SU-DHL-6 (cell line): ENCODE data around the gene LTBP2.

Experiments used
- H2AFZ ChIP-seq: fragments of 200-600 bp; sonication (generic); 2 replicates; pipeline ENCODE4 v1.6.1; 2014; ENCODE audit warnings: low read depth, mild to moderate bottlenecking, moderate library complexity, mixed read lengths, antibody characterized with exemption, low read length; ENCODE audit not compliant: severe bottlenecking
- H3F3A ChIP-seq: fragments of 200-600 bp; shearing (Covaris generic); 2 replicates; pipeline ENCODE4 v1.6.0; 2016; ENCODE audit warnings: antibody characterized with exemption, mild to moderate bottlenecking; ENCODE audit not compliant: insufficient read depth
- H3K27ac ChIP-seq: fragments of 200-600 bp; sonication (generic); 2 replicates; pipeline ENCODE4 v1.5.1; 2016; ENCODE audit warnings: low read depth, mild to moderate bottlenecking, low read length, moderate library complexity, mixed read lengths
- H3K27me3 ChIP-seq: fragments of 200-600 bp; sonication (generic), shearing (Covaris generic); 2 replicates; pipeline ENCODE4 v1.6.0; 2014; ENCODE audit warnings: mild to moderate bottlenecking, low read length
- H3K36me3 ChIP-seq: fragments of 200-600 bp; sonication (generic); 2 replicates; pipeline ENCODE4 v1.6.1; 2014; ENCODE audit warnings: mild to moderate bottlenecking, low read length, mixed read lengths
- H3K4me2 ChIP-seq: fragments of 300-600, 200-600 bp; shearing (Covaris generic), sonication (generic); 2 replicates; pipeline ENCODE4 v1.6.0; 2014; ENCODE audit warnings: low read length, low read depth, mild to moderate bottlenecking; ENCODE audit not compliant: poor library complexity, severe bottlenecking
- H3K4me3 ChIP-seq: fragments of 200-600 bp; sonication (generic); 2 replicates; pipeline ENCODE4 v1.5.1; 2014; ENCODE audit warnings: antibody characterized with exemption, low read length, mild to moderate bottlenecking, mixed read lengths; ENCODE audit not compliant: insufficient read depth, poor library complexity, severe bottlenecking
- H3K79me2 ChIP-seq: fragments of 200-600 bp; sonication (generic); 2 replicates; pipeline ENCODE4 v1.6.1; 2014; ENCODE audit warnings: mild to moderate bottlenecking, low read length, moderate library complexity; ENCODE audit not compliant: insufficient read depth
- H3K9ac ChIP-seq: fragments of 200-600 bp; sonication (generic); 2 replicates; pipeline ENCODE4 v1.7.0; 2014; ENCODE audit warnings: mild to moderate bottlenecking, low read length
- H3K9me2 ChIP-seq: fragments of 200-600 bp; sonication (generic); replicated peaks from 2 replicates; pipeline ENCODE4 v1.6.1; 2014; ENCODE audit warnings: low read length; ENCODE audit not compliant: insufficient read depth
- H3K9me3 ChIP-seq: fragments of 200-600 bp; sonication (generic); 2 replicates; pipeline ENCODE4 v1.6.1; 2014; ENCODE audit warnings: low read length, mixed read lengths; ENCODE audit not compliant: insufficient read depth
- H4K20me1 ChIP-seq: fragments of 200-600 bp; sonication (generic); 2 replicates; pipeline ENCODE4 v1.6.1; 2014; ENCODE audit warnings: low read depth, mild to moderate bottlenecking, antibody characterized with exemption, low read length, moderate library complexity, mixed read lengths
- CTCF ChIP-seq: fragments of 200-600 bp; sonication (generic); IDR thresholded peaks from one replicate; pipeline ENCODE4 v1.5.1; 2017; ENCODE audit warnings: antibody characterized with exemption, mild to moderate bottlenecking, low read length, moderate library complexity; ENCODE audit not compliant: insufficient read depth, poor library complexity, severe bottlenecking
- EZH2phosphoT487 ChIP-seq: fragments of 200-600 bp; sonication (generic), shearing (Covaris generic); conservative IDR thresholded peaks from 2 replicates; pipeline ENCODE4 v1.6.1; 2018; ENCODE audit warnings: mild to moderate bottlenecking, antibody characterized with exemption, low read length, moderate library complexity, mixed read lengths

The LTBP2 gene

GRCh38 chr14:74579447-74580274 lies 32.4 kb downstream of the LTBP2 start:
- no peak overlapping the region for H2AFZ ChIP-seq

GRCh38 chr14:74578479-74578878 lies 33.6 kb downstream of the LTBP2 start:
- Histone ChIP-seq H3K36me3 (no peaks in the 10 kb centered on the region), H3K4me2 (no peak overlapping the region), H3K9me2 (no peaks in the 10 kb centered on the region), H3K27ac (no peak overlapping the region), H3F3A (no peaks in the 10 kb centered on the region), H2AFZ (no peak overlapping the region), H3K79me2 (no peaks in the 10 kb centered on the region), H3K27me3 (no peaks in the 10 kb centered on the region), H4K20me1 (no peaks in the 10 kb centered on the region), H3K9ac (no peak overlapping the region), H3K9me3 (no peaks in the 10 kb centered on the region), H3K4me3 (no peak overlapping the region)
- TF ChIP-seq EZH2phosphoT487 (no peak), CTCF (no peak)

More at GRCh38 chr14:74579447-74580274, 32.4 kb downstream of the LTBP2 start:
- Histone ChIP-seq H3K36me3 (no peaks in the 10 kb centered on the region), H3K4me3 (no peak overlapping the region), H3K27ac (no peak overlapping the region), H4K20me1 (no peaks in the 10 kb centered on the region), H3K9me2 (no peaks in the 10 kb centered on the region), H3K4me2 (no peak overlapping the region), H3K79me2 (no peaks in the 10 kb centered on the region), H3F3A (no peaks in the 10 kb centered on the region), H3K9ac (no peak overlapping the region), H3K9me3 (no peaks in the 10 kb centered on the region), H3K27me3 (no peaks in the 10 kb centered on the region)
- TF ChIP-seq CTCF (no peak), EZH2phosphoT487 (no peak)

GRCh38 chr14:74577948-74578275 lies 34.1 kb downstream of the LTBP2 start:
- no peaks in the 10 kb centered on the region for H4K20me1 ChIP-seq
- no peaks in the 10 kb centered on the region for H3K9me2 ChIP-seq
- H2AFZ ChIP-seq, result no peak overlapping the region
- no peak overlapping the region for H3K27ac ChIP-seq
- H3K27me3 ChIP-seq, result no peaks in the 10 kb centered on the region
- no peaks in the 10 kb centered on the region for H3K36me3 ChIP-seq
- no peaks in the 10 kb centered on the region for H3K9me3 ChIP-seq
- H3K9ac ChIP-seq, result no peak overlapping the region
- H3K79me2 ChIP-seq, result no peaks in the 10 kb centered on the region
- TF ChIP-seq EZH2phosphoT487 (no peak), CTCF (no peak)
- no peak overlapping the region for H3K4me3 ChIP-seq
- no peaks in the 10 kb centered on the region for H3F3A ChIP-seq
- H3K4me2 ChIP-seq, result no peak overlapping the region
